HEK293 (cell line): ENCODE measurements around the gene TSLP.

Experiments used
- FEZF1 ChIP-seq: fragments of 450-650 bp; formaldehyde crosslinking; IDR thresholded peaks from 2 replicates; pipeline ENCODE4 v1.5.1; 2016; ENCODE audit warnings: missing biosample characterization, missing genetic modification characterization
- REST ChIP-seq: fragments of 450-650 bp; formaldehyde crosslinking; IDR thresholded peaks from 2 replicates; pipeline ENCODE4 v1.5.1; 2016; ENCODE audit warnings: missing biosample characterization, missing genetic modification characterization
- ZNF132 ChIP-seq: fragments of 450-650 bp; formaldehyde crosslinking; IDR thresholded peaks from 2 replicates; pipeline ENCODE4 v1.5.1; 2017; ENCODE audit warnings: missing biosample characterization, missing genetic modification characterization, borderline replicate concordance
- ZNF138 ChIP-seq: fragments of 450-650 bp; formaldehyde crosslinking; IDR thresholded peaks from 2 replicates; pipeline ENCODE4 v1.5.1; 2016; ENCODE audit warnings: missing biosample characterization, missing genetic modification characterization, borderline replicate concordance
- ZNF169 ChIP-seq: fragments of 450-650 bp; formaldehyde crosslinking; IDR thresholded peaks from 2 replicates; pipeline ENCODE4 v1.5.1; 2016; ENCODE audit warnings: missing biosample characterization, missing genetic modification characterization
- ZNF184 ChIP-seq: fragments of 450-650 bp; IDR thresholded peaks from 2 replicates; pipeline ENCODE4 v1.5.1; 2018; ENCODE audit warnings: missing biosample characterization, mild to moderate bottlenecking, missing genetic modification characterization
- ZNF202 ChIP-seq: fragments of 450-650 bp; formaldehyde crosslinking; IDR thresholded peaks from 2 replicates; pipeline ENCODE4 v1.5.1; 2016; ENCODE audit warnings: missing biosample characterization, missing genetic modification characterization, borderline replicate concordance
- ZNF354C ChIP-seq: fragments of 450-650 bp; formaldehyde crosslinking; IDR thresholded peaks from 2 replicates; pipeline ENCODE4 v1.5.1; 2016; ENCODE audit warnings: missing biosample characterization, missing genetic modification characterization, low read depth, borderline replicate concordance
- ZNF391 ChIP-seq: fragments of 450-650 bp; formaldehyde crosslinking; IDR thresholded peaks from 2 replicates; pipeline ENCODE4 v1.5.1; 2016; ENCODE audit warnings: low read depth, missing biosample characterization, missing genetic modification characterization, borderline replicate concordance
- ZNF518A ChIP-seq: fragments of 450-650 bp; formaldehyde crosslinking; conservative IDR thresholded peaks from 2 replicates; pipeline ENCODE4 v1.5.1; 2016; ENCODE audit warnings: low read depth, missing biosample characterization, missing genetic modification characterization
- ZNF654 ChIP-seq: fragments of 450-650 bp; formaldehyde crosslinking; IDR thresholded peaks from 2 replicates; pipeline ENCODE4 v1.5.1; 2016; ENCODE audit warnings: low read depth, missing biosample characterization, missing genetic modification characterization
- ZNF768 ChIP-seq: fragments of 450-650 bp; formaldehyde crosslinking; IDR thresholded peaks from 2 replicates; pipeline ENCODE4 v1.5.1; 2018; ENCODE audit warnings: missing biosample characterization, mild to moderate bottlenecking, missing genetic modification characterization
- ZNF777 ChIP-seq: fragments of 450-650 bp; formaldehyde crosslinking; IDR thresholded peaks from 2 replicates; pipeline ENCODE4 v1.5.1; 2017; ENCODE audit warnings: missing biosample characterization, missing genetic modification characterization, borderline replicate concordance
- TF ChIP-seq, protein P1 (sequence below): fragments of 450-650 bp; formaldehyde crosslinking; IDR thresholded peaks from 2 replicates; pipeline ENCODE4 v1.5.1; 2016; ENCODE audit warnings: missing biosample characterization, missing genetic modification characterization, low read depth
- TF ChIP-seq, protein P2 (sequence below): fragments of 450-650 bp; formaldehyde crosslinking; IDR thresholded peaks from 2 replicates; pipeline ENCODE4 v1.5.1; 2017; ENCODE audit warnings: missing biosample characterization, missing genetic modification characterization
- TF ChIP-seq, protein P3 (sequence below): fragments of 450-650 bp; formaldehyde crosslinking; optimal IDR thresholded peaks from 2 replicates; pipeline ENCODE3; 2016; ENCODE audit warnings: missing biosample characterization, mild to moderate bottlenecking, missing genetic modification characterization
- TF ChIP-seq, protein P4 (sequence below): fragments of 450-650 bp; formaldehyde crosslinking; IDR thresholded peaks from 2 replicates; pipeline ENCODE4 v1.5.1; 2016; ENCODE audit warnings: missing biosample characterization, missing genetic modification characterization
- TF ChIP-seq, protein P5 (sequence below): fragments of 450-650 bp; formaldehyde crosslinking; IDR thresholded peaks from 2 replicates; pipeline ENCODE4 v1.5.1; 2017; ENCODE audit warnings: missing biosample characterization, missing genetic modification characterization

The TSLP gene

GRCh38 chr5:111072949-111073682 lies 1.6 kb downstream of the TSLP start (continued):
- 0 out of 2 replicates have a peak, but pooled peaks have one; percentile 35 for TF ChIP-seq ZNF518A (tag by site-specific recombination)
- TF ChIP-seq ZNF138 (tag by site-specific recombination) = no peak
- TF ChIP-seq, protein P1, sequence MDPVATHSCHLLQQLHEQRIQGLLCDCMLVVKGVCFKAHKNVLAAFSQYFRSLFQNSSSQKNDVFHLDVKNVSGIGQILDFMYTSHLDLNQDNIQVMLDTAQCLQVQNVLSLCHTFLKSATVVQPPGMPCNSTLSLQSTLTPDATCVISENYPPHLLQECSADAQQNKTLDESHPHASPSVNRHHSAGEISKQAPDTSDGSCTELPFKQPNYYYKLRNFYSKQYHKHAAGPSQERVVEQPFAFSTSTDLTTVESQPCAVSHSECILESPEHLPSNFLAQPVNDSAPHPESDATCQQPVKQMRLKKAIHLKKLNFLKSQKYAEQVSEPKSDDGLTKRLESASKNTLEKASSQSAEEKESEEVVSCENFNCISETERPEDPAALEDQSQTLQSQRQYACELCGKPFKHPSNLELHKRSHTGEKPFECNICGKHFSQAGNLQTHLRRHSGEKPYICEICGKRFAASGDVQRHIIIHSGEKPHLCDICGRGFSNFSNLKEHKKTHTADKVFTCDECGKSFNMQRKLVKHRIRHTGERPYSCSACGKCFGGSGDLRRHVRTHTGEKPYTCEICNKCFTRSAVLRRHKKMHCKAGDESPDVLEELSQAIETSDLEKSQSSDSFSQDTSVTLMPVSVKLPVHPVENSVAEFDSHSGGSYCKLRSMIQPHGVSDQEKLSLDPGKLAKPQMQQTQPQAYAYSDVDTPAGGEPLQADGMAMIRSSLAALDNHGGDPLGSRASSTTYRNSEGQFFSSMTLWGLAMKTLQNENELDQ = no peak
- no peak for TF ChIP-seq ZNF391 (tag by site-specific recombination)
- no peak for TF ChIP-seq ZNF184 (tag by site-specific recombination)
- TF ChIP-seq, protein P2, sequence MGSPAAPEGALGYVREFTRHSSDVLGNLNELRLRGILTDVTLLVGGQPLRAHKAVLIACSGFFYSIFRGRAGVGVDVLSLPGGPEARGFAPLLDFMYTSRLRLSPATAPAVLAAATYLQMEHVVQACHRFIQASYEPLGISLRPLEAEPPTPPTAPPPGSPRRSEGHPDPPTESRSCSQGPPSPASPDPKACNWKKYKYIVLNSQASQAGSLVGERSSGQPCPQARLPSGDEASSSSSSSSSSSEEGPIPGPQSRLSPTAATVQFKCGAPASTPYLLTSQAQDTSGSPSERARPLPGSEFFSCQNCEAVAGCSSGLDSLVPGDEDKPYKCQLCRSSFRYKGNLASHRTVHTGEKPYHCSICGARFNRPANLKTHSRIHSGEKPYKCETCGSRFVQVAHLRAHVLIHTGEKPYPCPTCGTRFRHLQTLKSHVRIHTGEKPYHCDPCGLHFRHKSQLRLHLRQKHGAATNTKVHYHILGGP = no peak
- no peak for TF ChIP-seq ZNF777
- TF ChIP-seq ZNF354C (tag by site-specific recombination) = no peak
- TF ChIP-seq, protein P3, sequence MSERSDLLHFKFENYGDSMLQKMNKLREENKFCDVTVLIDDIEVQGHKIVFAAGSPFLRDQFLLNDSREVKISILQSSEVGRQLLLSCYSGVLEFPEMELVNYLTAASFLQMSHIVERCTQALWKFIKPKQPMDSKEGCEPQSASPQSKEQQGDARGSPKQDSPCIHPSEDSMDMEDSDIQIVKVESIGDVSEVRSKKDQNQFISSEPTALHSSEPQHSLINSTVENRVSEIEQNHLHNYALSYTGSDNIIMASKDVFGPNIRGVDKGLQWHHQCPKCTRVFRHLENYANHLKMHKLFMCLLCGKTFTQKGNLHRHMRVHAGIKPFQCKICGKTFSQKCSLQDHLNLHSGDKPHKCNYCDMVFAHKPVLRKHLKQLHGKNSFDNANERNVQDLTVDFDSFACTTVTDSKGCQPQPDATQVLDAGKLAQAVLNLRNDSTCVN (tag by site-specific recombination) = peak; percentile 61
- TF ChIP-seq FEZF1 = peak; percentile 84
- no peak for TF ChIP-seq ZNF654 (tag by site-specific recombination)
- no peak for TF ChIP-seq ZNF132
- TF ChIP-seq, protein P4, sequence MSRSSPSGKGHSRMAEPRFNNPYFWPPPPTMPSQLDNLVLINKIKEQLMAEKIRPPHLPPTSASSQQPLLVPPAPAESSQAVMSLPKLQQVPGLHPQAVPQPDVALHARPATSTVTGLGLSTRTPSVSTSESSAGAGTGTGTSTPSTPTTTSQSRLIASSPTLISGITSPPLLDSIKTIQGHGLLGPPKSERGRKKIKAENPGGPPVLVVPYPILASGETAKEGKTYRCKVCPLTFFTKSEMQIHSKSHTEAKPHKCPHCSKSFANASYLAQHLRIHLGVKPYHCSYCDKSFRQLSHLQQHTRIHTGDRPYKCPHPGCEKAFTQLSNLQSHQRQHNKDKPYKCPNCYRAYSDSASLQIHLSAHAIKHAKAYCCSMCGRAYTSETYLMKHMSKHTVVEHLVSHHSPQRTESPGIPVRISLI (tag by site-specific recombination) = no peak
- no peak for TF ChIP-seq ZNF202 (tag by site-specific recombination)
- TF ChIP-seq REST (tag by site-specific recombination) = no peak
- no peak for TF ChIP-seq ZNF169 (tag by site-specific recombination)
- peak; percentile 28; the same call in 1 of the 2 replicates for TF ChIP-seq ZNF768
- TF ChIP-seq, protein P5, sequence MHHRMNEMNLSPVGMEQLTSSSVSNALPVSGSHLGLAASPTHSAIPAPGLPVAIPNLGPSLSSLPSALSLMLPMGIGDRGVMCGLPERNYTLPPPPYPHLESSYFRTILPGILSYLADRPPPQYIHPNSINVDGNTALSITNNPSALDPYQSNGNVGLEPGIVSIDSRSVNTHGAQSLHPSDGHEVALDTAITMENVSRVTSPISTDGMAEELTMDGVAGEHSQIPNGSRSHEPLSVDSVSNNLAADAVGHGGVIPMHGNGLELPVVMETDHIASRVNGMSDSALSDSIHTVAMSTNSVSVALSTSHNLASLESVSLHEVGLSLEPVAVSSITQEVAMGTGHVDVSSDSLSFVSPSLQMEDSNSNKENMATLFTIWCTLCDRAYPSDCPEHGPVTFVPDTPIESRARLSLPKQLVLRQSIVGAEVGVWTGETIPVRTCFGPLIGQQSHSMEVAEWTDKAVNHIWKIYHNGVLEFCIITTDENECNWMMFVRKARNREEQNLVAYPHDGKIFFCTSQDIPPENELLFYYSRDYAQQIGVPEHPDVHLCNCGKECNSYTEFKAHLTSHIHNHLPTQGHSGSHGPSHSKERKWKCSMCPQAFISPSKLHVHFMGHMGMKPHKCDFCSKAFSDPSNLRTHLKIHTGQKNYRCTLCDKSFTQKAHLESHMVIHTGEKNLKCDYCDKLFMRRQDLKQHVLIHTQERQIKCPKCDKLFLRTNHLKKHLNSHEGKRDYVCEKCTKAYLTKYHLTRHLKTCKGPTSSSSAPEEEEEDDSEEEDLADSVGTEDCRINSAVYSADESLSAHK (tag by site-specific recombination) = 0 out of 2 replicates have a peak, but pooled peaks have one; percentile 9
